ENCODE results near the gene PDE4D.

The PDE4D gene

DNA sequence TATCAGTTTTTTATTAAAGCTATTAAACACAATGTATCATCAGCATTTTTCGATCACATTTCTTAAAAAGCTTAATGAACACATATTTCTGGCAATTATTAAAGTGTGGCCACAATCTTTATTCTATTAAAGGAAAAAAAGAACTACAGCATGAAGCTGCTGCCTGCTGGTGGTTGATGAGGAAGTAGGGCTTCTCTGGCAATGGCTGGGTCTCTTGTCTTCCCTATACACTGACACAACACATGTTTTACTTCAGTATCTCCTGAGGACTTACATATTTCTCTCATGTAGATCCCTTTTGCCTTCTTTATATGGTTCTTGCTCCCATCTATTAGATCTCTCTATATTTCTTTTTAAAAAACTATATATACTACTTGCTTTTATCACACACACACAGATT is 719.9 kb downstream of the PDE4D start:
- TF ChIP-seq EZH2 (optimal IDR thresholded peaks at IDR 0.05; ENCODE audit: low read depth, low read length) (no peak), EZH2phosphoT487 (IDR thresholded peaks at IDR 0.05; ENCODE audit: low read length) (no peak)
- TF ChIP-seq, protein P1, sequence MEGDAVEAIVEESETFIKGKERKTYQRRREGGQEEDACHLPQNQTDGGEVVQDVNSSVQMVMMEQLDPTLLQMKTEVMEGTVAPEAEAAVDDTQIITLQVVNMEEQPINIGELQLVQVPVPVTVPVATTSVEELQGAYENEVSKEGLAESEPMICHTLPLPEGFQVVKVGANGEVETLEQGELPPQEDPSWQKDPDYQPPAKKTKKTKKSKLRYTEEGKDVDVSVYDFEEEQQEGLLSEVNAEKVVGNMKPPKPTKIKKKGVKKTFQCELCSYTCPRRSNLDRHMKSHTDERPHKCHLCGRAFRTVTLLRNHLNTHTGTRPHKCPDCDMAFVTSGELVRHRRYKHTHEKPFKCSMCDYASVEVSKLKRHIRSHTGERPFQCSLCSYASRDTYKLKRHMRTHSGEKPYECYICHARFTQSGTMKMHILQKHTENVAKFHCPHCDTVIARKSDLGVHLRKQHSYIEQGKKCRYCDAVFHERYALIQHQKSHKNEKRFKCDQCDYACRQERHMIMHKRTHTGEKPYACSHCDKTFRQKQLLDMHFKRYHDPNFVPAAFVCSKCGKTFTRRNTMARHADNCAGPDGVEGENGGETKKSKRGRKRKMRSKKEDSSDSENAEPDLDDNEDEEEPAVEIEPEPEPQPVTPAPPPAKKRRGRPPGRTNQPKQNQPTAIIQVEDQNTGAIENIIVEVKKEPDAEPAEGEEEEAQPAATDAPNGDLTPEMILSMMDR (IDR thresholded peaks at IDR 0.05; ENCODE audit: low read length): no peak
- Histone ChIP-seq H3K9me2 (replicated peaks; ENCODE audit: insufficient read depth, low read length) (no peaks in the 10 kb centered on the region), H3K4me3 (ENCODE audit: low read length) (no peak overlapping the region), H3K79me2 (ENCODE audit: low read length) (no peaks in the 10 kb centered on the region), H3K4me2 (ENCODE audit: low read depth, low read length) (no peak overlapping the region), H3K4me1 (ENCODE audit: low read length) (peaks cover 11% of the 10 kb centered on the region), H3K36me3 (replicated peaks; ENCODE audit: insufficient read depth, low read length) (no peaks in the 10 kb centered on the region), H2AFZ (ENCODE audit: low read length) (no peak overlapping the region), H4K20me1 (ENCODE audit: insufficient read depth, low read length) (no peaks in the 10 kb centered on the region), H3K27me3 (replicated peaks; ENCODE audit: insufficient read depth, low read length) (no peaks in the 10 kb centered on the region), H3K27ac (ENCODE audit: low read length) (no peak overlapping the region), H3F3A (ENCODE audit: insufficient read depth, low read length) (peaks cover 3% of the 10 kb centered on the region; the same call in 1 of the 2 replicates), H3K9ac (ENCODE audit: low read length) (no peak overlapping the region), H3K9me3 (replicated peaks; ENCODE audit: insufficient read depth, low read length) (no peaks in the 10 kb centered on the region)
- DNase-seq: no peak

DNA sequence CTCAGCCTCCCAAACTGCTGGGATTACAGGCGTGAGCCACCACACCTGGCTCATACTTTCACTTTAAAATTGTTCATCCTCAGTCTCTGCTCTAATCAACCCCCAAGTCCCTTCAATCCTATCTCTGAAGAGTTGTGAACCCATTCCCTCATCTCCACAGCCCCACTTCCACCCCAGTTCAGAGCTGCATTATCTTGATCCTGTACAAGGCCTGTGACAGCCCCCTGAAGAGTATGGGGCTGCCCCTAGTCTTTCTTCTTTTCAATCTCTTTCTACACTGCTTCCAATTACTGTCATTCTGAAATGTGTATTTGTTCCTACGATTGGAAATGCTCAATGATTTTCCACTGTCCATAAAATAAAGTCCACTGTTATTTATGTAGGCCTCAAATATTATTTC is 722.4 kb downstream of the PDE4D start:
- no peaks in the 10 kb centered on the region for H4K20me1 ChIP-seq (ENCODE audit: insufficient read depth, low read length)
- no peak overlapping the region for H2AFZ ChIP-seq (ENCODE audit: low read length)
- TF ChIP-seq EZH2phosphoT487 (IDR thresholded peaks at IDR 0.05; ENCODE audit: low read length) (no peak), EZH2 (optimal IDR thresholded peaks at IDR 0.05; ENCODE audit: low read depth, low read length) (no peak)
- TF ChIP-seq, protein P1 (IDR thresholded peaks at IDR 0.05; ENCODE audit: low read length): no peak
- no peaks in the 10 kb centered on the region for H3K9me2 ChIP-seq (replicated peaks; ENCODE audit: insufficient read depth, low read length)
- no peak overlapping the region for H3K4me2 ChIP-seq (ENCODE audit: low read depth, low read length)
- H3K4me3 ChIP-seq (ENCODE audit: low read length): no peak overlapping the region
- H3K27ac ChIP-seq (ENCODE audit: low read length): no peak overlapping the region
- H3K4me1 ChIP-seq (ENCODE audit: low read length): no peaks in the 10 kb centered on the region
- H3K79me2 ChIP-seq (ENCODE audit: low read length): no peaks in the 10 kb centered on the region
- no peaks in the 10 kb centered on the region for H3K9me3 ChIP-seq (replicated peaks; ENCODE audit: insufficient read depth, low read length)
- no peak overlapping the region for H3K9ac ChIP-seq (ENCODE audit: low read length)
- no peaks in the 10 kb centered on the region for H3F3A ChIP-seq (ENCODE audit: insufficient read depth, low read length)
- H3K27me3 ChIP-seq (replicated peaks; ENCODE audit: insufficient read depth, low read length): no peaks in the 10 kb centered on the region
- H3K36me3 ChIP-seq (replicated peaks; ENCODE audit: insufficient read depth, low read length): no peaks in the 10 kb centered on the region
- DNase-seq: no peak

- DNase-seq: no peak
- no peaks in the 10 kb centered on the region for H4K20me1 ChIP-seq (ENCODE audit: insufficient read depth, low read length)
- no peaks in the 10 kb centered on the region for H3F3A ChIP-seq (ENCODE audit: insufficient read depth, low read length)
- no peaks in the 10 kb centered on the region for H3K27me3 ChIP-seq (replicated peaks; ENCODE audit: insufficient read depth, low read length)
- no peak overlapping the region for H3K4me3 ChIP-seq (ENCODE audit: low read length)
- no peak overlapping the region for H3K9ac ChIP-seq (ENCODE audit: low read length)
- H3K27ac ChIP-seq (ENCODE audit: low read length): no peak overlapping the region
- H3K4me1 ChIP-seq (ENCODE audit: low read length): no peaks in the 10 kb centered on the region
- no peaks in the 10 kb centered on the region for H3K9me3 ChIP-seq (replicated peaks; ENCODE audit: insufficient read depth, low read length)
- H3K36me3 ChIP-seq (replicated peaks; ENCODE audit: insufficient read depth, low read length): no peaks in the 10 kb centered on the region
- H3K4me2 ChIP-seq (ENCODE audit: low read depth, low read length): no peak overlapping the region
- no peaks in the 10 kb centered on the region for H3K9me2 ChIP-seq (replicated peaks; ENCODE audit: insufficient read depth, low read length)
- TF ChIP-seq EZH2 (optimal IDR thresholded peaks at IDR 0.05; ENCODE audit: low read depth, low read length) (no peak), EZH2phosphoT487 (IDR thresholded peaks at IDR 0.05; ENCODE audit: low read length) (no peak)
- TF ChIP-seq, protein P1 (IDR thresholded peaks at IDR 0.05; ENCODE audit: low read length): no peak
- H3K79me2 ChIP-seq (ENCODE audit: low read length): no peaks in the 10 kb centered on the region
- no peak overlapping the region for H2AFZ ChIP-seq (ENCODE audit: low read length)
Measured at GRCh38 chr5:59169768-59170150, 723.8 kb downstream of the PDE4D start.

All from MM.1S (cell line).